H1 (cell line): ENCODE results near the gene AGAP1. TPM values are rescaled to one million over a fixed set of nuclear protein-coding genes. Genes with fewer than 3 reads are reported as not detected.

Experiments
- CTCF ChIA-PET: fragments of 300-600 bp; sonication (Branson Sonifier 250); formaldehyde crosslinking; loops from one replicate; lab custom pipeline; 2021; ENCODE audit not compliant: partially characterized antibody; lab: Charles Lee
- POLR2A ChIA-PET: fragments of 300-600 bp; sonication (Branson Sonifier 250); formaldehyde crosslinking; loops from one replicate; lab custom pipeline; 2021; ENCODE audit warnings: inconsistent platforms; ENCODE audit not compliant: partially characterized antibody; lab: Charles Lee
- DNase-seq, 2 experiments: peaks; one replicate each; pipeline versions ENCODE4 v3.0.0 to v3.0.0-alpha.2; 2010 to 2022; ENCODE audit warnings: low spot score in 2 of 2, low read depth in 1 of 2, mixed read lengths in 1 of 2
- FAIRE-seq: peaks from 2 replicates; lab custom pipeline; 2011; peaks lifted over from hg19 to GRCh38; lab: Jason Lieb, UNC
- H2AFZ ChIP-seq: 2 replicates; pipeline ENCODE4 v1.8.1; 2012; ENCODE audit warnings: low read length, inconsistent platforms
- H2AK5ac ChIP-seq: 2 replicates; pipeline ENCODE4 v1.6.1; 2013; ENCODE audit warnings: low read depth, low read length
- H2BK120ac ChIP-seq: replicated peaks from 2 replicates; pipeline ENCODE3; 2013; ENCODE audit warnings: low read depth, low read length, inconsistent platforms
- H2BK12ac ChIP-seq: 2 replicates; pipeline ENCODE4 v1.6.1; 2013; ENCODE audit warnings: low read depth, low read length
- H2BK15ac ChIP-seq: 2 replicates; pipeline ENCODE4 v1.6.1; 2013; ENCODE audit warnings: low read length
- H2BK20ac ChIP-seq: 2 replicates; pipeline ENCODE4 v1.6.1; 2013; ENCODE audit warnings: low read length
- H2BK5ac ChIP-seq: 2 replicates; pipeline ENCODE4 v1.6.1; 2013; ENCODE audit warnings: low read depth, low read length
- H3K14ac ChIP-seq: 2 replicates; pipeline ENCODE4 v1.6.1; 2013; ENCODE audit warnings: inconsistent platforms; ENCODE audit not compliant: insufficient read length
- H3K18ac ChIP-seq: 2 replicates; pipeline ENCODE4 v1.6.1; 2013; ENCODE audit warnings: low read length; ENCODE audit errors: extremely low read depth
- H3K23ac ChIP-seq: 2 replicates; pipeline ENCODE4 v1.6.1; 2013; ENCODE audit warnings: inconsistent platforms; ENCODE audit not compliant: insufficient read length
- H3K23me2 ChIP-seq: 2 replicates; pipeline ENCODE4 v1.6.1; 2013; ENCODE audit warnings: low read depth, low read length
- H3K27ac ChIP-seq: 2 replicates; pipeline ENCODE4 v1.6.1; 2011; ENCODE audit warnings: low read depth, low read length, inconsistent platforms
- H3K27me3 ChIP-seq, 4 experiments: replicated peaks in 1 of 4; 1 replicate in 1 of 4; 2 replicates in 3 of 4; pipeline versions ENCODE4 v1.6.1 to v1.8.1; 2011 to 2013; ENCODE audit warnings: low read length in 3 of 4, mild to moderate bottlenecking in 3 of 4, inconsistent platforms in 2 of 4, mixed read lengths in 2 of 4, moderate library complexity in 1 of 4; ENCODE audit not compliant: control insufficient read depth in 3 of 4, insufficient read depth in 3 of 4; ENCODE audit errors: extremely low read depth in 1 of 4
- H3K36me3 ChIP-seq, 4 experiments: 2 replicates each; pipeline versions ENCODE4 v1.6.1 to v1.8.1; 2011 to 2013; ENCODE audit warnings: mild to moderate bottlenecking in 4 of 4, low read length in 3 of 4, moderate library complexity in 2 of 4, control low read depth in 1 of 4, inconsistent platforms in 1 of 4; ENCODE audit not compliant: insufficient read depth in 4 of 4, control insufficient read depth in 2 of 4
- H3K4ac ChIP-seq: replicated peaks from 2 replicates; pipeline ENCODE3; 2013; ENCODE audit warnings: low read length, low read depth, mixed read lengths, inconsistent platforms; ENCODE audit not compliant: insufficient read length
- H3K4me1 ChIP-seq, 4 experiments: replicated peaks in 1 of 4; 1 replicate in 1 of 4; 2 replicates in 3 of 4; pipeline versions ENCODE4 v1.6.1 to v1.8.1; 2011 to 2013; ENCODE audit warnings: low read length in 3 of 4, inconsistent platforms in 2 of 4, mixed read lengths in 1 of 4; ENCODE audit not compliant: insufficient read depth in 4 of 4, control insufficient read depth in 3 of 4
- H3K4me2 ChIP-seq, 2 experiments: 2 replicates each; pipeline versions ENCODE4 v1.6.1 to v1.8.1; 2011 to 2013; ENCODE audit warnings: low read depth in 2 of 2, low read length in 2 of 2, control low read depth in 1 of 2, inconsistent platforms in 1 of 2, mild to moderate bottlenecking in 1 of 2; ENCODE audit not compliant: insufficient read depth in 1 of 2
- H3K4me3 ChIP-seq, 4 experiments: fragments of 200-600, 300-600 bp in 1 of 4; sonication (generic), shearing (Covaris generic), sonication (Bioruptor Twin) in 1 of 4; 2 replicates each; pipeline versions ENCODE4 v1.5.1 to v1.8.1; 2011 to 2016; ENCODE audit warnings: low read length in 4 of 4, low read depth in 3 of 4, control low read depth in 2 of 4, inconsistent platforms in 2 of 4, mild to moderate bottlenecking in 2 of 4, mixed read lengths in 1 of 4, moderate library complexity in 1 of 4; ENCODE audit not compliant: insufficient read depth in 2 of 4; ENCODE audit errors: extremely low read depth in 1 of 4
- H3K56ac ChIP-seq: replicated peaks from 2 replicates; pipeline ENCODE3; 2013; ENCODE audit warnings: low read depth, mild to moderate bottlenecking, mixed read lengths, low read length, inconsistent platforms; ENCODE audit not compliant: insufficient read length
- H3K79me1 ChIP-seq: 2 replicates; pipeline ENCODE4 v1.6.1; 2013; ENCODE audit warnings: low read depth, low read length, control low read depth
- H3K79me2 ChIP-seq, 2 experiments: 2 replicates each; pipeline versions ENCODE4 v1.6.1 to v1.8.1; 2012 to 2013; ENCODE audit warnings: low read length in 2 of 2, mild to moderate bottlenecking in 2 of 2, inconsistent platforms in 1 of 2; ENCODE audit not compliant: insufficient read depth in 2 of 2, control insufficient read depth in 1 of 2
- H3K9ac ChIP-seq, 4 experiments: replicated peaks in 1 of 4; 1 replicate in 1 of 4; 2 replicates in 3 of 4; pipeline versions ENCODE4 v1.6.1 to v1.8.1; 2011 to 2013; ENCODE audit warnings: low read depth in 3 of 4, low read length in 3 of 4, control low read depth in 2 of 4, mild to moderate bottlenecking in 2 of 4, moderate library complexity in 2 of 4, inconsistent platforms in 1 of 4; ENCODE audit errors: extremely low read depth in 1 of 4
- H3K9me3 ChIP-seq, 2 experiments: 2 replicates each; pipeline versions ENCODE4 v1.6.1 to v1.8.1; 2012 to 2013; ENCODE audit warnings: mild to moderate bottlenecking in 2 of 2, moderate library complexity in 2 of 2, control low read depth in 1 of 2, inconsistent platforms in 1 of 2, low read depth in 1 of 2, low read length in 1 of 2, mixed read lengths in 1 of 2; ENCODE audit not compliant: insufficient read depth in 2 of 2
- H4K20me1 ChIP-seq, 2 experiments: replicated peaks in 1 of 2; 2 replicates each; pipeline versions ENCODE3 to v1.8.1; 2011 to 2013; ENCODE audit warnings: inconsistent platforms in 2 of 2, low read length in 2 of 2, mild to moderate bottlenecking in 1 of 2; ENCODE audit not compliant: insufficient read depth in 2 of 2, control insufficient read depth in 1 of 2
- H4K5ac ChIP-seq: 2 replicates; pipeline ENCODE4 v1.6.1; 2013; ENCODE audit warnings: low read length, low read depth, mixed read lengths, inconsistent platforms; ENCODE audit not compliant: insufficient read length
- H4K8ac ChIP-seq: 2 replicates; pipeline ENCODE4 v1.8.0; 2013; ENCODE audit warnings: mild to moderate bottlenecking, moderate library complexity, low read length, inconsistent platforms; ENCODE audit not compliant: insufficient read depth; ENCODE audit errors: extremely low read depth
- H4K91ac ChIP-seq: replicated peaks from 2 replicates; pipeline ENCODE3; 2013; ENCODE audit warnings: low read length, mixed read lengths, inconsistent platforms; ENCODE audit not compliant: insufficient read length
- CTBP2 ChIP-seq: IDR thresholded peaks from 2 replicates; pipeline ENCODE4 v1.7.0; 2011; ENCODE audit warnings: borderline replicate concordance, mild to moderate bottlenecking, moderate library complexity, mixed read lengths, low read length; ENCODE audit not compliant: insufficient read depth, insufficient read length
- FOSL1 ChIP-seq: IDR thresholded peaks from 2 replicates; pipeline ENCODE4 v1.6.1; 2011; ENCODE audit warnings: mild to moderate bottlenecking, low read depth, low read length, moderate library complexity; ENCODE audit not compliant: insufficient read depth
- GABPA ChIP-seq: IDR thresholded peaks from 2 replicates; pipeline ENCODE4 v1.6.1; 2011; ENCODE audit warnings: mild to moderate bottlenecking, low read length, moderate library complexity, borderline replicate concordance; ENCODE audit not compliant: insufficient read depth
- KDM5A ChIP-seq: fragments of 200-600 bp; IDR thresholded peaks from 2 replicates; pipeline ENCODE4 v1.7.1; 2012; ENCODE audit warnings: mild to moderate bottlenecking, low read length, inconsistent platforms, mixed read lengths
- PHF8 ChIP-seq: fragments of 200-600 bp; sonication (generic); conservative IDR thresholded peaks from 2 replicates; pipeline ENCODE4 v1.7.1; 2012; ENCODE audit warnings: low read depth, mild to moderate bottlenecking, inconsistent platforms, low read length, moderate library complexity
- SP1 ChIP-seq: IDR thresholded peaks from 2 replicates; pipeline ENCODE4 v1.6.1; 2011; ENCODE audit warnings: low read depth, low read length
- WGBS, 2 experiments: shearing (Covaris generic) in 1 of 2; methylation state at CpG; one replicate each; pipeline versions ENCODE4 v1.1.6 to v1.1.7; 2013 to 2015; ENCODE audit warnings: low lambda C conversion rate in 2 of 2, mixed read lengths in 2 of 2, inconsistent platforms in 1 of 2, low coverage in 1 of 2, missing lambda C conversion rate in 1 of 2; ENCODE audit not compliant: insufficient replicate concordance in 2 of 2, insufficient coverage in 1 of 2, insufficient read length in 1 of 2; ENCODE audit errors: extremely low coverage in 1 of 2, missing lambda C conversion rate in 1 of 2; 5-methylcytosine and 5-hydroxymethylcytosine counted together
- polyA plus RNA-seq, 7 experiments: library from polyadenylated mRNA; depleted of rRNA in 3 of 7; stranded (reverse) in 5 of 7; unstranded in 2 of 7; fragments of >200 nt in 5 of 7; fragments of 200-250 nt in 2 of 7; gene quantifications; 1 replicate in 5 of 7; 2 replicates in 1 of 7; 4 replicates in 1 of 7; pipeline versions ENCODE4 v1.2.1 to v1.2.3, GENCODE V29; 2011 to 2013; ENCODE audit warnings: missing spikeins in 2 of 7, mixed read lengths in 2 of 7
- total RNA-seq: library from RNA; stranded (reverse); fragmentation: NEBNext Ultra II Directional; extraction: Animal tissue kit (Norgen Biotek cat#: 25700); gene quantifications from 2 replicates; pipeline ENCODE4 v1.2.1, GENCODE V29; 2021
- TF ChIP-seq, protein P1 (sequence below): IDR thresholded peaks from 2 replicates; pipeline ENCODE4 v1.6.1; 2012; ENCODE audit warnings: low read length, inconsistent platforms

The AGAP1 gene
- total and polyA plus RNA-seq, 2 of the 8 experiments (the other 6 are each of a cell fraction or from before 2014, with no cell fraction given) = 18.1 to 39.4 TPM

DNA sequence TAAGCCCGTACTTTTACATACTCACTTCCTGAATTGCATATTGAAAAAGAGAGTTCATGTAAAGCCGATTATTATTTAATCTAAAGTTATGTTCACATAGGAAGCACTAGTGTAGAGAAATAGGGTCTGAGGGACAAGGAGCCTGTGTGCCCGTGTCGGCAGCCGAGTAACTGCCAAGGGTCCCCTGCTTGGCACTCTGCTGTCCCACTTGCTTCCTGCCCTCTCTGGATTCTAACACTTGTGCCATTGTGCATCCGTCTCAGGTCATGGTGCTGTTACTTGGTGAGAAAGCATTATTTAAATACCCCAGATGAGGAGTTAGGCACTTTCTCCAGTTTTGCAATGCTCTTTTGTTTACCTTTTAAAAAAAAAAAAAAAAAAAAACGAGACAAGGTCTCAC lies 236.3 kb downstream of the AGAP1 start:
- no peak overlapping the region for H2BK5ac ChIP-seq
- no peak for FAIRE-seq
- no peak overlapping the region for H2BK120ac ChIP-seq
- H3K18ac ChIP-seq = no peak overlapping the region
- H3K27me3 ChIP-seq = no peaks in the 10 kb centered on the region
- H3K79me2 ChIP-seq = no peaks in the 10 kb centered on the region; a peak in 2 of 4 replicates
- H3K4ac ChIP-seq = no peak overlapping the region
- H3K27ac ChIP-seq = no peak overlapping the region
- WGBS, 2 experiments = 90% methylated on average over 6 of the region's 7 CpGs; no CpG with 5 or more reads in 1 of the 2 experiments
- H3K4me2 ChIP-seq = no peak overlapping the region
- H2BK20ac ChIP-seq = no peak overlapping the region
- H4K91ac ChIP-seq = no peak overlapping the region
- H3K36me3 ChIP-seq = no peaks in the 10 kb centered on the region
- no peak overlapping the region for H3K14ac ChIP-seq
- H3K79me1 ChIP-seq = 0 out of 2 replicates have a peak, but pooled peaks cover 5% of the 10 kb centered on the region
- H2BK15ac ChIP-seq = no peak overlapping the region
- H4K8ac ChIP-seq = no peak overlapping the region
- DNase-seq = no peak
- no peak for TF ChIP-seq SP1
- no peak for TF ChIP-seq GABPA
- no peak for TF ChIP-seq CTBP2
- TF ChIP-seq, protein P1, sequence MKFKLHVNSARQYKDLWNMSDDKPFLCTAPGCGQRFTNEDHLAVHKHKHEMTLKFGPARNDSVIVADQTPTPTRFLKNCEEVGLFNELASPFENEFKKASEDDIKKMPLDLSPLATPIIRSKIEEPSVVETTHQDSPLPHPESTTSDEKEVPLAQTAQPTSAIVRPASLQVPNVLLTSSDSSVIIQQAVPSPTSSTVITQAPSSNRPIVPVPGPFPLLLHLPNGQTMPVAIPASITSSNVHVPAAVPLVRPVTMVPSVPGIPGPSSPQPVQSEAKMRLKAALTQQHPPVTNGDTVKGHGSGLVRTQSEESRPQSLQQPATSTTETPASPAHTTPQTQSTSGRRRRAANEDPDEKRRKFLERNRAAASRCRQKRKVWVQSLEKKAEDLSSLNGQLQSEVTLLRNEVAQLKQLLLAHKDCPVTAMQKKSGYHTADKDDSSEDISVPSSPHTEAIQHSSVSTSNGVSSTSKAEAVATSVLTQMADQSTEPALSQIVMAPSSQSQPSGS = no peak
- no peak for TF ChIP-seq FOSL1
- no peak for TF ChIP-seq PHF8
- no peak for TF ChIP-seq KDM5A
- H3K9ac ChIP-seq = no peak overlapping the region
- H3K56ac ChIP-seq = no peak overlapping the region
- H2AK5ac ChIP-seq = no peak overlapping the region
- ChIA-PET POLR2A (no interaction called here), CTCF (interaction anchor here (3.0 to 3.1 kb wide), 2 partner anchors 16 to 134 kb away, joined by 11 to 15 read pairs; no protein-coding TSS in a partner anchor)
- H3K23ac ChIP-seq = no peak overlapping the region
- no peak overlapping the region for H3K4me3 ChIP-seq
- H3K4me1 ChIP-seq = peaks cover 0 to 8% (median 7%) of the 10 kb centered on the region in 4 experiments; a peak in 5 of 7 replicates
- H4K5ac ChIP-seq = no peak overlapping the region
- no peak overlapping the region for H2BK12ac ChIP-seq
- no peaks in the 10 kb centered on the region for H3K23me2 ChIP-seq
- H3K9me3 ChIP-seq = no peaks in the 10 kb centered on the region
- H4K20me1 ChIP-seq = peaks cover 3 to 4% of the 10 kb centered on the region in 2 experiments
- H2AFZ ChIP-seq = no peak overlapping the region
